HG03521 (cell line): ENCODE measurements around the gene TMUB1.

ENCODE experiments used
- ATAC-seq: cut with Tn5 transposase; IDR thresholded peaks from one replicate; pipeline ENCODE4 v1.9.1; 2021; ENCODE audit warnings: mild to moderate bottlenecking, moderate library complexity; ENCODE audit not compliant: unreplicated experiment

TMUB1 gene

GRCh38 chr7:151083071-151083823 lies at the start of gene TMUB1:
TMUB1 (minus strand) TSS chr7:151083493; CDS start chr7:151082563, 930 bp downstream.
- ATAC-seq, result peak; percentile 52

GRCh38 chr7:151132461-151133205 lies 49.3 kb upstream of the TMUB1 start:
- ATAC-seq, result no peak

- ATAC-seq, result no peak
Measured at GRCh38 chr7:151131592-151132293, 48.5 kb upstream of the TMUB1 start.

GRCh38 chr7:151131224-151131591 lies 47.9 kb upstream of the TMUB1 start:
- no peak for ATAC-seq

GRCh38 chr7:151130741-151131157 lies 47.5 kb upstream of the TMUB1 start:
- no peak for ATAC-seq

- ATAC-seq, result no peak
Measured at GRCh38 chr7:151129960-151130591, 46.8 kb upstream of the TMUB1 start.

GRCh38 chr7:151129117-151129959 lies 46.0 kb upstream of the TMUB1 start:
- no peak for ATAC-seq

GRCh38 chr7:151128716-151129115 lies 45.4 kb upstream of the TMUB1 start:
- no peak for ATAC-seq

- ATAC-seq, result no peak
Measured at GRCh38 chr7:151128144-151128543, 44.9 kb upstream of the TMUB1 start.

GRCh38 chr7:151126491-151127137 lies 43.3 kb upstream of the TMUB1 start:
- no peak for ATAC-seq

GRCh38 chr7:151125846-151126481 lies 42.7 kb upstream of the TMUB1 start:
- no peak for ATAC-seq

GRCh38 chr7:151125470-151125845 lies 42.2 kb upstream of the TMUB1 start:
- no peak for ATAC-seq

- ATAC-seq, result no peak
Measured at GRCh38 chr7:151124899-151125399, 41.7 kb upstream of the TMUB1 start.

GRCh38 chr7:151124481-151124880 lies 41.2 kb upstream of the TMUB1 start:
- no peak for ATAC-seq

GRCh38 chr7:151123822-151124464 lies 40.6 kb upstream of the TMUB1 start:
- peak; percentile 77 for ATAC-seq

GRCh38 chr7:151123158-151123821 lies 40.0 kb upstream of the TMUB1 start:
- no peak for ATAC-seq

GRCh38 chr7:151122796-151123157 lies 39.5 kb upstream of the TMUB1 start:
- ATAC-seq, result no peak

GRCh38 chr7:151122276-151122675 lies 39.0 kb upstream of the TMUB1 start:
- ATAC-seq, result no peak
